Hematopoietic multipotent progenitor cell (in vitro differentiated cells): Measurements from ENCODE around the gene ATP11A. TPM values are rescaled to one million over a fixed set of nuclear protein-coding genes. Genes with fewer than 3 reads are reported as not detected.

Experiments
- DNase-seq, 3 donors: peaks; one replicate each; pipeline ENCODE4 v3.0.0-alpha.2; 2011 to 2015; ENCODE audit warnings: low read depth in 2 of 3, low spot score in 2 of 3
- total RNA-seq: library from RNA; depleted of rRNA; stranded (reverse); fragments of >200 nt; gene quantifications from one replicate; pipeline ENCODE4 v1.2.3, GENCODE V29; 2012

The ATP11A gene
- total RNA-seq, 1 donor: 10.0 TPM

GRCh38 chr13:112897603-112897955 is 207.7 kb downstream of the ATP11A start:
- no peak for DNase-seq

- no peak for DNase-seq
These were observed 208.2 kb downstream of the ATP11A start for GRCh38 chr13:112897956-112898620.

- no peak for DNase-seq
These were observed 208.9 kb downstream of the ATP11A start for GRCh38 chr13:112898621-112899280.

GRCh38 chr13:112899281-112900225 is 209.7 kb downstream of the ATP11A start:
- DNase-seq: no peak

GRCh38 chr13:112900226-112900600 is 210.4 kb downstream of the ATP11A start:
- no peak for DNase-seq

- no peak for DNase-seq
These were observed 210.9 kb downstream of the ATP11A start for GRCh38 chr13:112900691-112901091.

GRCh38 chr13:112902101-112902651 is 212.3 kb downstream of the ATP11A start:
- no peak for DNase-seq

GRCh38 chr13:112902669-112903068 is 212.8 kb downstream of the ATP11A start:
- no peak for DNase-seq

GRCh38 chr13:112903071-112903577 is 213.3 kb downstream of the ATP11A start:
- DNase-seq: no peak

GRCh38 chr13:112903606-112904195 is 213.9 kb downstream of the ATP11A start:
- no peak for DNase-seq

GRCh38 chr13:112904436-112904960 is 214.7 kb downstream of the ATP11A start:
- DNase-seq: no peak

- DNase-seq: no peak
These were observed 215.2 kb downstream of the ATP11A start for GRCh38 chr13:112905086-112905485.

- DNase-seq: no peak
These were observed 215.8 kb downstream of the ATP11A start for GRCh38 chr13:112905619-112905989.

- DNase-seq: no peak
These were observed 216.3 kb downstream of the ATP11A start for GRCh38 chr13:112905990-112906641.

GRCh38 chr13:112907286-112907685 is 217.4 kb downstream of the ATP11A start:
- DNase-seq: no peak

- no peak for DNase-seq
These were observed 218.1 kb downstream of the ATP11A start for GRCh38 chr13:112907871-112908331.

GRCh38 chr13:112908342-112908741 is 218.5 kb downstream of the ATP11A start:
- DNase-seq: no peak

- no peak for DNase-seq
These were observed 220.2 kb downstream of the ATP11A start for GRCh38 chr13:112910016-112910415.

- no peak for DNase-seq
These were observed 220.9 kb downstream of the ATP11A start for GRCh38 chr13:112910616-112911280.
